ENCODE measurements around the gene DRAM2.

GRCh38 chr1:111142356-111142975 lies 2.6 kb upstream of the DRAM2 start:
- TF ChIP-seq POLR2AphosphoS5 (IDR thresholded peaks at IDR 0.05; ENCODE audit: low read depth, low read length) (no peak), REST (IDR thresholded peaks at IDR 0.05; ENCODE audit: insufficient read depth in 1 of 2, low read depth in 2 of 2, low read length in 2 of 2) (no peak), TAF1 (IDR thresholded peaks at IDR 0.05; ENCODE audit: borderline replicate concordance, insufficient read depth, low read length) (no peak), SIN3A (IDR thresholded peaks at IDR 0.05; ENCODE audit: borderline replicate concordance, insufficient read depth, low read length) (no peak), FOXP2 (optimal IDR thresholded peaks at IDR 0.05; ENCODE audit: borderline replicate concordance, extremely low read depth, extremely low read length, insufficient read depth) (no peak)
